Esophagus squamous epithelium (tissue), 5 donors: Measurements from ENCODE around the gene GJB5. TPM values are rescaled to one million over a fixed set of nuclear protein-coding genes. Genes with fewer than 3 reads are reported as not detected.

Experiments used
- DNase-seq: peaks from one replicate; lab custom pipeline; 2025; lab: John Stamatoyannopoulos, UW
- H3K27ac ChIP-seq, 4 donors: fragments of 200-600 bp; sonication (generic); one replicate each; pipeline ENCODE4 v1.5.1; 2016 to 2019; ENCODE audit warnings: mild to moderate bottlenecking in 1 of 4
- H3K27me3 ChIP-seq, 4 donors: fragments of 200-600 bp; sonication (generic); 1 replicate in 3 of 4; 2 replicates in 1 of 4; pipeline versions ENCODE4 v1.5.1 to v1.6.0; 2017 to 2021; ENCODE audit warnings: antibody characterized with exemption in 1 of 4
- H3K36me3 ChIP-seq, 3 donors: fragments of 200-600 bp; sonication (generic); one replicate each; pipeline ENCODE4 v1.5.1; 2016 to 2019
- H3K4me1 ChIP-seq, 3 donors: fragments of 200-600 bp; sonication (generic); one replicate each; pipeline ENCODE4 v1.5.1; 2017 to 2019
- H3K4me3 ChIP-seq, 4 donors: fragments of 200-600 bp; sonication (generic); 1 replicate in 3 of 4; 2 replicates in 1 of 4; pipeline ENCODE4 v1.5.1; 2016 to 2019; ENCODE audit warnings: mild to moderate bottlenecking in 2 of 4, moderate library complexity in 1 of 4
- H3K9me3 ChIP-seq, 3 donors: fragments of 200-600 bp; sonication (generic); one replicate each; pipeline ENCODE4 v1.5.1; 2016 to 2019
- CTCF ChIP-seq, 6 experiments: fragments of 450-650 bp in 4 of 6; fragments of 200-600 bp in 2 of 6; sonication (generic) in 2 of 6; IDR thresholded peaks; one replicate each; pipeline ENCODE4 v1.5.1; 2016 to 2019; ENCODE audit warnings: antibody characterized with exemption in 6 of 6, mild to moderate bottlenecking in 4 of 6, moderate library complexity in 4 of 6
- POLR2A ChIP-seq, 4 donors: fragments of 450-650 bp; IDR thresholded peaks; one replicate each; pipeline ENCODE4 v1.6.1; 2017; ENCODE audit warnings: antibody characterized with exemption in 4 of 4, mild to moderate bottlenecking in 4 of 4, moderate library complexity in 3 of 4
- WGBS, 2 donors: methylation state at CpG; one replicate each; pipeline ENCODE4 v1.1.5; 2018; 5-methylcytosine and 5-hydroxymethylcytosine counted together
- intact Hi-C: fragments of 100-400 bp; cut with DNase I; formaldehyde crosslinking; loops from one replicate; pipeline ENCODE4 v1.15.0; 2022
- total RNA-seq, 4 donors: library from RNA; depleted of rRNA; stranded (reverse); fragments of >200 nt; gene quantifications; one replicate each; pipeline ENCODE4 v1.1.0, GENCODE V29; 2016
- donor health status: DM: yes; HTN: yes; CAD: no.

The GJB5 gene
- total RNA-seq, 4 donors from 2014 or later: 91.7 to 123 (median 104) TPM

GRCh38 chr1:34779526-34779925 lies 24.7 kb downstream of the GJB5 start:
- intact Hi-C loops: no loop called here
- DNase-seq: no peak
- H3K27ac ChIP-seq: peak overlapping the region; percentile 19 to 99 (median 98)
- 50 to 59% methylated on average over 5 of the region's 5 CpGs for WGBS, 2 donors
- H3K4me3 ChIP-seq: no peak overlapping the region
- H3K9me3 ChIP-seq: no peaks in the 10 kb centered on the region
- peaks cover 0 to 62% (median 3%) of the 10 kb centered on the region in 4 donors for H3K27me3 ChIP-seq
- H3K36me3 ChIP-seq: peaks cover 0 to 4% (median 3%) of the 10 kb centered on the region in 3 donors
- H3K4me1 ChIP-seq: peaks cover 0 to 61% (median 21%) of the 10 kb centered on the region in 3 donors
- no peak for TF ChIP-seq POLR2A (IDR thresholded peaks at IDR 0.05)
- no peak for TF ChIP-seq CTCF (IDR thresholded peaks at IDR 0.05)

GRCh38 chr1:34779962-34780361 lies 25.1 kb downstream of the GJB5 start:
- H3K27ac ChIP-seq: peak overlapping the region; percentile 19 to 99 (median 98)
- no peak overlapping the region for H3K4me3 ChIP-seq
- H3K4me1 ChIP-seq: peaks cover 0 to 65% (median 21%) of the 10 kb centered on the region in 3 donors
- DNase-seq: no peak
- 90% methylated on average over 4 of the region's 5 CpGs; no CpG with 5 or more reads in 1 of the 2 donors for WGBS, 2 donors
- peaks cover 0 to 62% (median 3%) of the 10 kb centered on the region in 4 donors for H3K27me3 ChIP-seq
- H3K9me3 ChIP-seq: no peaks in the 10 kb centered on the region
- TF ChIP-seq POLR2A (IDR thresholded peaks at IDR 0.05) (no peak), CTCF (IDR thresholded peaks at IDR 0.05) (no peak)
- H3K36me3 ChIP-seq: peaks cover 0 to 9% (median 7%) of the 10 kb centered on the region in 3 donors
- intact Hi-C loops: no loop called here

DNA sequence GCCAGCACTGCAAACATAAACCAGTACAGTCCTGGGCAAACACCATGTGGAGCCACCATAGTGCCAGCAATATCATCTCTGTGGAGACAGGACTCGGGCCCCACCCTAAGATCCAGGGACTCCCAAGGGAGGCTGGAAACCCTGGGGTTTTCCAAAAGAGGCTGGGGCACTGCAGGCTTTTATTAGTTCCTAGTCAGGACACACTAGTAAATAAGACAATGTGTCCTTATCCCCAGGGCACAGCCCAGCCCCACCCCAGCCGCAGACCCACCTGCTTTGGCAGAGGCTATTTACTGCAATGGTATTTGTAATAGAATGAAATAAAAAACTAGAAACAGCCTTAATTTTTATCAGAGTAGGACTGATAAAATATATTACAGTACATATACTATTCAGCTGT lies 25.7 kb downstream of the GJB5 start:
- Histone ChIP-seq H3K4me3 (peak overlapping the region; percentile 69 to 81 (median 76)), H3K27me3 (peaks cover 0 to 62% (median 3%) of the 10 kb centered on the region in 4 donors), H3K36me3 (peaks cover 0 to 14% (median 13%) of the 10 kb centered on the region in 3 donors), H3K4me1 (peaks cover 0 to 71% (median 21%) of the 10 kb centered on the region in 3 donors), H3K27ac (peak overlapping the region; percentile 19 to 99 (median 98)), H3K9me3 (no peaks in the 10 kb centered on the region)
- intact Hi-C loops: no loop called here
- DNase-seq: no peak
- WGBS, 2 donors: 35 to 57% methylated on average over 1 to 2 of the region's 2 CpGs
- TF ChIP-seq POLR2A (IDR thresholded peaks at IDR 0.05): no peak
- no peak for TF ChIP-seq CTCF (IDR thresholded peaks at IDR 0.05)

DNA sequence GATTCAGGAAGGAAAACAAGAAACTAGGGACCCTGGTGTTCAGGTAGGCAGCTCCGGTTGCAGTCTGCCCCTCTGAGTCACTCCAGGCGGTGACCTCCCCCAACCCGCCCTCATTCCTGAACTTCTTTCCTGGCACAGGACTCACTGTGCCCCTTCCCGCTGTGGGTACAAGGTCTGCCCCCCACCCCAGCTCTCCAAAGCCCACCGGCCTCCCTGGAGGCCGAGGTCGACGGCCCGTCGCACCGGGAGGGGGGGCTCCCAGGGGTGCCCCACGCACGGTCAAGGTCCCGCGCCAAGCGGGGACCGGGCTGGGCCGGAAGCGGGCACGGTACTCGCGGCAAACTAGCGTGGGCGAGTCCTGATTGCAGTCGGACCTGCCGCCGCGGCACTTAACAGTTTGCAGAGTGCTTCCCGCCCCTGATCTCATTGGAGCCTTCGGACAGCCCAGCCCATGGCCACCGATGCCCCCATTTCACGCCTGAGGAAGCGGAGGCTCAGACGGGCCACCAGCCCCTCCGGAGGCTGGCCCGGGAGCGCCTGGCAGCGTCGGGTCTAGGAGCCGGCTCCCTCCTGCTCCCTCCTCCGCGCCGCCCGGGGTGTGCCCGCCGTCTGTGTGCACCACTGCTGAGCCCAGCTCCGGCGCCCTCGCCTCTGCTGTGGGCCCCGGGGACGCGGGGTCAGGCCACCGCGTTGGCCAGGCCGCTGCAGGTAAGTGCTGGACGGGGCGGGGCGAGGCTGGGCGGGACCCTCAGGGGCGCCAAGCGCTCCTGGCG lies 26.4 kb downstream of the GJB5 start, which contains the start of gene GJB3:
Gene GJB3, plus strand, starts transcription at position 144 of the 773 bp plus-strand sequence. CDS start 3,549 bp downstream, outside the sequence.
- peak in 2 of 4 donors; percentile 13 to 49 for TF ChIP-seq POLR2A (IDR thresholded peaks at IDR 0.05)
- no peak for TF ChIP-seq CTCF (IDR thresholded peaks at IDR 0.05)
- peak within 1 kb of the TSS; percentile 96 to 99 (median 98) for H3K27ac ChIP-seq
- H3K4me3 ChIP-seq: peak within 1 kb of the TSS; percentile 69 to 81 (median 76)
- peaks cover 0 to 20% (median 15%) of the 10 kb centered on the region in 3 donors for H3K36me3 ChIP-seq
- intact Hi-C loops: no loop called here
- no peak for DNase-seq
- H3K9me3 ChIP-seq: no peaks in the 10 kb centered on the region
- WGBS, 2 donors: 5 to 27% methylated on average over 3 to 17 of the region's 62 CpGs
- peaks cover 0 to 62% (median 3%) of the 10 kb centered on the region in 4 donors for H3K27me3 ChIP-seq
- peaks cover 0 to 78% (median 24%) of the 10 kb centered on the region in 3 donors for H3K4me1 ChIP-seq
